Measurements from ENCODE around the gene BTRC.

The BTRC gene

DNA sequence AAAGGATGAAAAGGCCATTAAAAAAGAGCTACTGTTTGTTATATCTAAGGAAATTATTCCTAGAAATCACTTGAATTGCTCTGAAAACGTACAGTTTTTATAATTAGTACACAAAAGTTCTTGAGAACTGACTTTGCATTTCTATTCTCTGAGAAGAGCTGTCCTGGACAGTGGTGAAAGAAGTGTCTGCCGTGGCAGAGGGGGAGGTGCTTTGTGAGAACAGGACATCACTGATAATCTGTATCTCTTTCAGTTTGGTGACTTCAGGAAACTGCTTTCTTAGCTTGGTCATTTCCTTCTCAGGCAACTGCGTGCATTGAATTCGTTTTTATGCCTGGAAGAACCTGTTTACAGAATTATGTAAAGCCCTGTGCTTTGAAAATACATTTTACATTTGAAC, 182.0 kb downstream of the BTRC start:
- no peak for DNase-seq (ENCODE audit: low read depth)

DNA sequence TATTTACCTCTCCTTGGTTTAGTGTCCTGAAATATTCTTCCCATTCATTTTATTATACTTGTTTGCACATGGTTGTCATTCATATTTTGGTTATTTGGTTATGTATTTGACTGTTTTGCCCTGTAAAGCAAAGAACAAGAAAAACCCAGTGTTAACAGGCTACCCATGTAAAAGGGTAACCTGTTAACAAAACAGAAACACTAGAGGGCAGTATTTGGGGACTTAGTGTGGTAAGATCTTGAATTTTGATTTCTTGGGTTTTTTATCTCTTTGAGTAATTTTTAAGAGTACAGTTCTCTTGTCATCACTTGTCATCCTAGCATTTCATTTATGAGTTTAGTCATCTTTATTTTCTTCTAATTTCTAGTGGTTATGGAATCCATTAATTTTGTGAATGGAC, 182.8 kb downstream of the BTRC start:
- DNase-seq (ENCODE audit: low read depth): no peak

DNA sequence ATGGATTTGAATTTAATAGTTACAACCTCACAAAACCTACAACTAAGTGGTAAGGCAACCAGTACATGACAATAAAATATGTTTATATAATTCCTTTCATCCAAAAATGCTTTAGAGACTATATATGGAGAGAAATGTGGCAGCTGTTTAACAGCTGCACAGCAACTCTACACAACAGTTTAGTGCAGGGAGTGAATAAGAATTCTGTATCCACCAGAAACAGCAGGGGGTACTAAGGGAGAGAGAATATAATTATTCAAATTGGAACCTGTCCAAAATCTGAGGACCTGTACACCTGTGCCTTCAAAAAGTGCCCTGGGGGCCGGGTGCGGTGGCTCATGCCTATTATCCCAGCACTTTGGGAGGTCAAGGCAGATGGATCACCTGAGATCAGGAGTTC, 184.5 kb downstream of the BTRC start:
- no peak for DNase-seq (ENCODE audit: low read depth)

DNA sequence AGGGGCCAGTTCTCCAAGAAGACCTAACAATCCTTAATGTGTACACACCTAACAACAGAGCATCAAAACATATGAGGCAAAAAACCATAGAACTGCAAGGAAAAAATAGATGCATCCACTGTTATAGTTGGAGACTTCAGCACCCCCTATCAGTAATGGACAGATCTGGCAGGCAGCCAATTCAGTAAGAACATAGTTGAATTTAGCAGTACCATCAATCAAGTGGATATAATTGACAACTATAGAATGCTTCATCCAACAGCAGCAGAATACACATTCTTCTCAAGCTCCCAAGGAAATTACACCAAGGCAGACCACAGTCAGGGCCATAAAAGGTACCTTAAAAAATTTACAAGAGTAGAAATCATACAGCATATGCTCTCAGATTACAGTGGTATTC, 191.9 kb downstream of the BTRC start:
- DNase-seq (ENCODE audit: low read depth): no peak

DNA sequence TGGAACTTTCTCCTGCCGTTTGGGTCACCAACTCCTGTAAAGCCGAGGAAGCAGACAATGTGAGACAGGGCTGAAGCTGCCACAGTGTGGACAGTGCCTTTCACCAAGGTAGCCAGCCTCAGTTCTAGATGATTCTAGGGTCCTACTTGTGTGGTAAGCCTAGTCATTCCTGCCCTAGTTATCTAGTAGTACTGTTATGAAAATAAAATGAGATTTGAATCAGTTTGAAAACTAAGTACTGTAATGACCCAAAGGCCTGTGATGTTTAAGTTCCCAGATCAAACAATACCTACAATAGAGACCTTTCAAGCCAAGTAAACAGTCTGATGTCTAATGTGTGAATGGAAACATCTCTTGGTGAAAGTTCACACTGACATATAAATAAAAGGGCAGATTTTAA, 197.0 kb downstream of the BTRC start:
- no peak for DNase-seq (ENCODE audit: low read depth)

DNA sequence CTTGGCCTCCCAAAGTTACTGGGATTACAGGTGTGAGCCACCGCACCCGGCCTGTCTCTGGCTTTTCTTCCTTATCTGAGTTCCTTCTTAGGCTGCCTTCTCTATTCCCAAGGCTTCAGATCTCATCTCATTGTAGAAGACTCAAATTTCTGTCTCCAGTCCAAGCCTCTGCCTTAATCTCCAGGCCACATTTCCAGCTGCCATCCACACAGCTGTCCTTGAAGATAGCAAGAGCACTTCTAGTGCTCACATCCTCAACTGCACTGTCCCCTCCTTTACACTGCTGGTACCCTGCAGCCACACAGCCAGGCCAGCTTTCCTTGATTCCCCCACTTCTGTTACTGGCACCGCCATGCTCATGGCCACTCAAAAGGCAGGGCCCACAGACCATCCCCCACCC, 198.5 kb downstream of the BTRC start:
- no peak for DNase-seq (ENCODE audit: low read depth)

DNA sequence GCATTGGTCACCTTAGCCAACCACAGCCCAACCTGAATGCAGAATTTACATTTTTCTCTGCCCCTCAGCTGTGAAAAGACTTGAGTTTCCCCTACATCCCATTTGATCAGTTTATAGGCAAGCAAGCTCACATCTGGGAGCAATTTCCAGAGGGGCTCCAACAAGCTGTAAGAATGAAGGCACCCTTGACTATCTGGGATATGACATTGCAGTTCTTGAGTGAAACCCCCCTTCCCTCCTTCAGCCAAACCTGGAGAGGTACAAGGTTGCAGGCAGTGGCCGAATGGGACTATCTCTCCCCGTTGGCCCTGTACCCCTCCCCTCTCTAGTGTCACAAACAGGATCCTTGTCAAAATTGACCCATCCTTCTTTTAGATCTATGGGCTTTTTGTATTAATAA, 203.6 kb downstream of the BTRC start:
- DNase-seq (ENCODE audit: low read depth): no peak

DNA sequence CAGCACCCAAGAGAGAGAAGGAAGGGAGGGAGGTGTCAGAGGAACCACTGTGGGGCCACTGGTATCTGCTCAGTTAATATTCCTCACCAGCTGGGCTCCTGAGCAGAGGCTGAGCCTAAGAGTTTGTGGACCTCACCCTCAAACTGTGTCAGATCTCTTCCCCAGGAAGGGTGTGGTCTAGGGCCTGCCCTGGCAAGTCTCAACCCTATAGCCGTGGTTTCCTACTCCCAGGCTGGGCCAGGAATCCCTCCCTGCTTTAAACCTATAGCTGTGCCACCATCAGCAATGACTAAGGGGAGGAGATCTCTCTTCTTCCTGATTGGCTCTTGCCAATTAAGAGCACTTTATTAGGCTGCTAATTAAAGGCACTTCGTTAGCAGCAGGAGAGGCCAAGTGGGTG, 204.2 kb downstream of the BTRC start:
- DNase-seq (ENCODE audit: low read depth): no peak

DNA sequence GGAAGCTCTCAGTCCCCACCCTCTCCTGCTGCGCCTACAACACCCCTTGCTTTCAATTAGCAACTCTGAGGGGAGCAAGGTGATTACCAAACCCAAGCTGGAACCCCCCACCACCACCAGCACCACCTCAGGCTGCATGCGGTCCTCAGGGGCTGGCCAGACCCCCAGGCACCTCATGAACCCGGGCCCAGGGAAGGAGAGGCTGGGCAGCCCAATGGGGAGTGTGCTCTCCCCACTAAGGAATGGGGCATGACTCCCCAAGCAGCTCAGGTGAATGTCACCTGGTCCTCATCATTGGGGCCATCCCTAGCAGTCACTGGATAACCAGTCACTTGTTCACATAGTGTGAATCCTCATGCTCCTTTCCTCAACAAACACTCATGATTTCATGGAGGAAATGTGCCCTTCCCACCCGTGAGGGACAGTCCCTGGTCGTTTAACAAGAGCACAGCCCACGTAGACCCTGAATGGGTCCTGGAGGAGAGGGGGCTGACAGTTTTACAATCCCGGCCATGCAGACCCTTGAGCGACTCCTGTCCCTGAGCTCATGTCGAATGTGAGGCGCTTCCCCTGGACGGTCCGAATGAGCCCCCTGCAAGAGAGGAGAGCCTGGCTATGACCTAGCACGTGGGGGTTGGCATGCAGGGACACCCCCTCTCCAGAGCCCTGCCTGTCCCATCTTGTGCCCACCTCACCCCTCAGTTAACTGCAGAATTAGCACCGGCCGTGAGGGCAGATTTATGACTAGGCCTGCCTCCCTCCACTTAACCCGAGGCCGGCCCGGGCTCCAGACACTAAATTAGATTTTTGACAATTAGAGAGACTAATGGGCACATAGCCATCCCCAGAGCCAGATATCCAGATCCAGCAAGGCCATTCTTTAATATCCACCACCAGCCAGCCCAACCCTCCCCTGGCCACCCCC, 205.0 kb downstream of the BTRC start:
- DNase-seq (ENCODE audit: low read depth): no peak

DNA sequence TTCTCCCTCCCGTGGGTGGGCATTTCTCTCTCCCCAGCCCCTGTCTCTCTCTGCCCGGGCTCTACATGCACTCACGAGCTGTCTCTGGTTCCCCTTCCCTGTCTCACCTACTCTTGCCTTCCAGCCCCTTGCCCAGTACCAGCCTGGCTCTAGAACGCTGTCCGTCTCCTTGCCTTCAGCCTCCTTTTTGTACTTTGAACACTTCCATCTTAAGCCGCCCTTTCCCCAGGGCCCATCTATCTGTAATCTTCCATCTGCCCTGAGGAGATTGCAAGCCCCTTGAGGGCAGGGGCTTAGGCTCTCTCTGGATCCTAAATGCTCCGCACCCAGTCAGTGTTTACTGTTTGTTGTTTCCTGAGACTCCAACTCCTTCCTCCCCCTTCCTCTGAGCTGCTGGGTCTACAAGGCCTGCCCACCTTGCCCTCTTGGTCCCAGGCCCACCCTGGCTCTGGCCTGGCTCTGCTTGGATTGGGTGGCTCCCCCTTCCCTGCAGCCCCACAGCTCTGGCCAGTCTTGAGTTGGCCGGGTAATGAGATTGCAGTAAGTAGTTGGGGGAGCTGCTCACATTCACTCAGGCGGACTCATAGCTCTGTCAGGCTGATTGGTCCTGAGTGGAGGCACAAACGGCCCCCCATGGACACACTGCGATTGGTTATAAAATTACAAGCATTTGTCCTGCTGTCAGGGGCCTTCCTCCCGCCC, 205.8 kb downstream of the BTRC start:
- DNase-seq (ENCODE audit: low read depth): no peak

DNA sequence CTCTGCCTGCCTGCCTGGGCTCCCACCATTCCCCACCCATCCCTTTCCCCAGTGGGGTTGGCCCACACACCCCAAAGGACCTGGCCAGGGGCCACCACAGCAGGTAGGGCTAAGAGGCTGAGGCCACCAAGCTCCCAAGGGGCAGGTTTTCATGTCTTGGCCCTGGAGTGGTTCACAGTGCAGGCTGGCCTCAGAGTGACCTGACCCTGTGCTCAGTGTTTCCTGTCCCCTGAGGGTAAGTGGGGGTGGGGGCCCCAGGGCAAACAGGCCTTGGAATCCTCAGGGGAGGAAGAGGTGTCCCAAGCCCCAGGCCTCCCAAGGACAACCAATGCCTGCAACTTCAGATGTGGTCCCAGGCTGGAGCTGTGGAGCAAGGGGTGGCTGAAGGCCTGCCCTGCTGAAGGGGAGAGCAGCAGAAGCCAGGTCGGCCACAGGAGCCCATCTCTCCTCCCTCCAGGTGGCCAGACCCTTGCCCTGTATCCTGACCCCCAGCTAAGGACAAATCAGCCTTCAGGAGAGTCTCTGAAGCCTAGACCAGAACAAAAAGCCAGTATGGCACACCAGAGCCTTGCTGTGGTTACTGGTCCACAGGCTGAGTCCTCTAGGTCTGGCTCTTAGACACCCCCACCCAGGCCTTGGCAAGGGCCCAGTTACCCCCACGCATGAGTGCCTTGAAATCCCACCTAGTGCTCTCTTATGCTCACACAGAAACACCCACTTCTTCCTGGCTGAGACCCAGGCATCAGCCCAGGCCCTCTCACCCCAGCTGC, 206.5 kb downstream of the BTRC start:
- no peak for DNase-seq (ENCODE audit: low read depth)

DNA sequence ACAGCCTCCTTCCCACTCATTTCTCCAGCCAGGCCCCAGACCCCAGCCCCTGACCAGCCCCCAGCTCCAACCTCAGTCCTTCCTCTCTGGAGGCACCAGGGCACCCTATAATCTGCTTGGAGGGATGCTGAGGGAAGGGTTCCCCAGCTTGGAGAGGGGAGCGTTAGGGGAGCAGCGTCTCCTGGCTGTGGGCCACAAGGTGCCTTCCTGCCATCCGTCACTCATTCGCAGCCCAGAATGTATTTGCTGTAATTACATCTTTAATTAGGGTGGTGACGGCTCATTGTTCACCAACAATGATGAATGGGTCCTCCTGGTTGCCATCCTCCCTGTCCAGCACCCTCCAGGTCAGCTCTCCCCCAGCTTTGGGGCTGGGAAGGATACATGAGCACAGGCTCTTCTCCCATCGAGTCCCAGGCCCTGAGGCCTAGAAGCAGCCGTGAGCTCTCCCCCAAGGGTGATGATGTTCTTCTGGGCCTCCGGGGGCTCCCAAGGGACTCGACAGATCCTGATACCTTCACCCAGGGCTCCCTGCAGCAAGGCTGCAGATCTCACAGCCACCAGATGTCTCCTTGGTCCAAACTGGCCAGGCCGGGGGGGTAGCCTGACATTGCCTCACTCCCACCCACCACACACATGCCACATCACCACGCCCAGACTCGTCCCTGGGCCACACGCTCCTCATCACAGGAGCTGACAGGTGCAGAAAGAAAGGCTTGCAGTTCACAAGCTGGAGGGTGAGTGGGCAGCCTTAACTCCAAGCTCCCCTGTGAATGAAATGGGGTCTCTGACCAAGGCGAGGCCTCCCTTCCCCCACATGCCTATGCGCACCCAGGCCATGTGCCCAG, 207.3 kb downstream of the BTRC start:
- DNase-seq (ENCODE audit: low read depth): no peak

DNA sequence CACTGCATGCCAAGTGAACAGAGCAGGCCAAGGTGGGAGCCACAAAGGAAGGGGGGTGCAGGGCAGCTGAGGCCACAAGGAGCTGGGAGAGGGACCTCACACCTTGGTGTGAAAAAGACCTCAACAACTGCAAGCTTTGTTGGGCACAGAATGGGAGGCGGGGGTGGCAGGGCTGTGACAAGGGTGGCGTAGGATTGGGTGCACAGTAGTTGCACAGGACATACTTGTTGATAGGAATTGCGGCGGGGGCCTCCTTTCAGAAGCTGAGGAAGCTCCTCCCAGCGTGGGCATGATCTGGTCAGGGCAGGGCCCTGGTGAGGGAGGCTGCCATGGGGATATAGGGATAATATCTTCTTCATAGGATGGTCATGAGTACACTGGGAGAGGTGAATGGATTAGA, 208.3 kb downstream of the BTRC start:
- no peak for DNase-seq (ENCODE audit: low read depth)

DNA sequence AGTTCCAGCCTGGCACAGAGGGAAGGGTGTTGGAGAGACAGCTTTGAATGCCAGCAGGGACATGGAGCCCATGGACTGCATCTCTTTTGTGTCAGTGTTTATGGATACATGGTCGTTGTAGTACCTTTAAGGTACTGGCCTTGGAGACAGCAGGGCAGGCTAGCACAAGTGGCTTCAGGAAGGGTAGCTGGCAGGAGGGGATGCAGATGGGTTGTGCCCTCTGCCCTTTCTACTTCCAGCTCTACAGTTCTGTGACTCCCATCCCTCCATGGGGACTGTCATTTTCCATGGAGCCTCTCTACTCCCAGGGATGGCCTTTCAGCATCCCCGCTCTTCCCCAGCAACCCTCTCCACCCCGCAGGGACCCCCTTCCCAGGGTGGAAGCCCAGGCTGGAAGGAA, 209.0 kb downstream of the BTRC start:
- DNase-seq (ENCODE audit: low read depth): no peak

DNA sequence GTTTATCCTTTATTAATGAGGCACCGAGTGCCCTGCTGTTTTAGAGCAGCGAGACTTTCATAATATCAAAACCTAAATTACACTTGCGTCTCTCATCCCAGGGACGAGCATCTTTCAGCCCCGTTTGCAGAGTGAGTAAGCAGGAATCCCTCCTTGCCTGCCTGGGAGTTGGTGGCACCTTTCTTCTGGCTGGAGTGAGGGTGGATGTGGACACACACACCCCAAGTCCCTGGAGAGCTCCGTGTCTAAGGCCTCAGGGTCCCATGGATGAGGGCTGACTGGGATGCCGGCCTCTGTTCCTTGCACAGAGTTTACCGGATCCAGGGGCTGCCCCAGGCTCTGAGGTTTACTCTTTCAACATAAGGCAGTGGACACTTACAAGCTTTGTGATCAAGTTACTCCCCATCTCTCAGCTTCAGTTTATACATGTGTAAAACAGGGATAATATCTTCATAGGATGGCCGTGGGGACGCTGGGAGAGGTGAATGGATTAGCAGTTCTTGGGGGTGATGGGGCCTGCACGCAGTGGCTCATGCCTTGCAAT, 209.6 kb downstream of the BTRC start:
- DNase-seq (ENCODE audit: low read depth): no peak

DNA sequence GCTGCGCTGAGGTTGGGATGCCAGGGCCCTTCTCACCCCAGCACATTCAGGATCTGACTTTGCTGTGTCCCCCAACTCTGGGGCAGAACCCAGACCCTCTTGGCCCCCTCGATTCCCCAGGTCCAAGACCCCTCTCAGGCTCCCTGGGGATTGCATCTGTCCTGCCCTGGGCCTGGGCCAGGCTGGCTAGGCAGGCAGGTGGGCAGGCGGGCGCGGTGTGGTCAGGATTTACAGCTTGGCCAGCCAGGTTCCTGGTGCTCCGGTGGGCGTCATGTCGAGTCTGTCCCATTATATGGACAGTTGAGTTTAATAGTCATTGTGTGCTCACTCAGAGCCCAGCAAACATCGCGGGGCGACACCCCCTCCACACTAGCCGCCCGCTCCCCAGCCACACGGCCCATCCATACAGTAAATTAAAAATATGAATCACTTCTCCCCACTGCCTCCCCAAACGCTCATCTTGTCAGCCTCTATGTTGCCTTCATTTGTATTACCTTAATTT, 210.6 kb downstream of the BTRC start:
- DNase-seq (ENCODE audit: low read depth): no peak

DNA sequence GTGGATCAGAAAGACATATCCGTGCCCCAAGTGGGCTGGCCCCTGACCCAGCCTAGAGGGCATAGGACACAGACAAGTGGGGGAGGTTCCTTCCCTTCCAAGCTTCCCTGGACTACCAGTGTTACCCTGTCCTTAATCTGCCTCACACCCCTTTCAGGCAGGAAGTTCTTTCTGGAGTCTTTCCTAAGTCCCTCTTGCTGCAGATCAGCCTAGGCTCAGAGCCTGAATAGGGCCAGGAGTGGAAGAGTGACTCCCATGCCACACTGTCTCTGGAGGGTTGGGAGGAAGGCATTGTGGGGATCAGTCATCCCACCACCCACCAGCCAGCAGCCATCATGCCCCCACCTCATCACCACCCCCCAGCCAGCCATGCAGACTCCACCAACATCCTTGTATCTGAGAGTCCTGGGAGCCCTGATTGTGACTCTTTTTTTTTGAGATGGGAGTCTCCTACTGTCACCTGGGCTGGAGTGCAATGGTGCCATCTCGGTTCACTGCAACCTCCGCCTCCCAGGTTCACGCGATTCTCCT, 211.5 kb downstream of the BTRC start:
- DNase-seq (ENCODE audit: low read depth): no peak

DNA sequence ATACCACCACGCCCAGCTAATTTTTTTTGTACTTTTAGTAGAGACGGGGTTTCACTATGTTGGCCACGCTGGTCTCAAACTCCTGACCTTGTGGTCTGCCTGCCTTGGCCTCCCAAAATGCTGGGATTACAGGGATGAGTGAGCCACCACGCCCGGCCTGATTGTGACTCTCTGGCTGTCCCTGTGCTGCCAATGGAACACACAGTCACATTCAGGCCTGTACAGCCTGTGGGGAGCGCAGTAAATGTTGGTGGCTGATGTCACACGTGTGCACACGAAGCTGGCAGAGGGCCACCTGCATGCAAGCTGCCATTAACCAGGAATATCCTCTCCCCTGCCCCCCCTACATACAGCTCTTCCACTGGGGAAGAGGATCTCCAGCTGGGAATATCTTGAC, 212.0 kb downstream of the BTRC start:
- no peak for DNase-seq (ENCODE audit: low read depth)

DNA sequence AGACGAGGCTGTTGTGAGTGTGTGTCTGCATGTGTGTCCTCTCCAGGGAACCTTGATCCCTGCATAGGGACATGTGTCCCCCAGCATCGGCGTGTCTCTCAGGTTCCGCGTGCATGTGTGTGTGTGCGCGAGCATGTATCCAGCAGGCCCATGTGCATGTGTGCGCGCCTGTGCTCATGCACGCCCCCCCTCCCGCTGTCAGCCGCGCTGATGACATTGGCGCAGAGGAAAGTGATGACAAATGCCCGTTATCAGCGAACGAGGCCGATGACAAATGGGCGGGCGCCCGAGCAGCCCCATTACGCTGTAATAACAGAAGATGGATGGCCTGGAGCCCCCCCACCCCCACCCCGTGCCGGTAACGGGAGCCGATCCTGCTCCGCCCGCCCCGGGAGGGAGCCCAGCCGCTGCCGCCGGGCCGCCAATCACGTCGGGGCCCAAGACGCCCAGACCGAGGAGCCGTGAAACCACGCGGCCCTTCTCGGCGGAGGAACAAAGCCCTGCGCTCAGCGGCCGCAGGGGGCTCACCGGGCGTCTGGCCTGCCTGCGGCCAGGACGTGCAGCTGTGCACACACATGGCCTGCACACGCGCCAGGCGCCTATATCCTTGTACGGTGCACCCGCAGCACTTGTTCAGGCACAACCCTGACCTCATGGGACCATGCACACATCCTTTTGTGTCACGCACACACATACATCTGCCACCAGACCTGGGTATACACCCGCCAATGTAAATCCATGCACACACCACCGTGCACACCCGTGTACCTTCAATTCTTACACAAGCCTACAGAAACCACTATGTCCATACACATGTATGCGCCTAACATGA, 212.6 kb downstream of the BTRC start:
- DNase-seq (ENCODE audit: low read depth): no peak
